Stimulated activated CD8-positive, alpha-beta memory T cell treated with anti-CD3 and anti-CD28 coated beads, Interleukin-15, amount 100 ng/mL, for 1 hour (primary cell): ENCODE results near the gene OR2T4.

Experiments used
- DNase-seq: peaks from one replicate; pipeline ENCODE4 v3.0.0-alpha.2; 2020; ENCODE audit warnings: low read depth

The OR2T4 gene

GRCh38 chr1:248361121-248361715 is at the start of gene OR2T4:
TSS of gene OR2T4 (plus strand) at chr1:248361665. CDS start at chr1:248361665, 0 bp downstream.
- no peak for DNase-seq

DNA sequence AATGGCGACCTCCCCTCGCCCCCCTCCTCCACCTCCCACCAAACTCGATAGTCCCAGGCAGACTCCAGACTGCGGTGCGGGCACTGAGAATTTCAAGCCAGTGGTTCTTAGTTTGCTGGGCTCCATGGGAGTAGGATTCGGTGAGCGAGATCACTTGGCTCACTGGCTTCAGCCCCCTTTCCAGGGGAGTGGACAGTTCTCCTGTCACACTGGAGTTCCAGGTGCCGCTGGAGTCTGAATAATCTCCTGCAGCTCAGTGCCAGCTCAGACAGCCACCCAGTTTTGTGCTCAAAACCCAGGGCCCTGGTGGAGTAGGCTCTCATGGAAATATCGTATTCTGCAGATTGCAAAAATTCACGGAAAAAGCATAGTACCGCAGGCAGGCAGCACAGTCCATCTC is 44.7 kb upstream of the OR2T4 start:
- DNase-seq, result no peak

- no peak for DNase-seq
These were observed 37.0 kb upstream of the OR2T4 start, which contains the start of gene OR2M7 for GRCh38 chr1:248324468-248324867. TSS of gene OR2M7 (minus strand) at chr1:248324568. CDS start at chr1:248324568, 0 bp downstream.

- DNase-seq, result no peak
These were observed 18.0 kb upstream of the OR2T4 start for GRCh38 chr1:248343451-248343850.

DNA sequence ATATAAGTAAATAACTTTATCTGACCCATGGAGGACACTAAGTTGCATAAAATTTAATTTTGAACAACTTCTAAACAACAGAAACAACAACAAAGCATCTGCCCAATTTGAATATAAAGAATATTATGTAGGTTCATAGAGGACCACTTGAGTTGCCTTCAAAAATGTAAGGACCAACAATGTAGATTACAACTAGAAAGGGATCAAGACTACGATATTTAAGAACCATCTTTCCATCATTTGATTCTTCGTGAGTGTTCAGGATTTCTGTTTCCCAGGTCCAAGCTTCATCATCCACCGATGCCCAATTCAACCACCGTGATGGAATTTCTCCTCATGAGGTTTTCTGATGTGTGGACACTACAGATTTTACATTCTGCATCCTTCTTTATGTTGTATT is 13.0 kb upstream of the OR2T4 start, which contains the start of gene OR14C36:
Gene OR14C36 (plus strand): TSS at position 301 of the 400 bp plus-strand sequence. CDS start 0 bp downstream, at position 301.
- no peak for DNase-seq

DNA sequence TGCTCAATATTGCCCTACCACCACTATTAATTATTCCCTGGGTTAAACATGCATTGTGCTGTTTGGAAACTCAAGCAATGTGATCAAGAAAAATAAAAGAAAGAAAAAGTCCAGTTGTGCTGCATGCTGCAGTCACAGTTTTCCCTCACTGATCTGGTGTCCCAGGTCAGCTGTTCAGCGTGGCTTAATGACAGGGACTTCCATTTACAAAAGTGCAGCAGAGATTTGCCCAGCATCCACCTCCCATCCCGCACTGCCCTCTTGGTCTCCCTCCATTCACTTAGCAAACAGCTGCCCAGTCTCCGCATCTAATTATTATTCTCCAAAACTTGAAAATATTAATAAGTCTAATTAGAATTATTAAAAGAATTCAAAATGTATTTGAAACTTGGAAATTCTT is 2.0 kb upstream of the OR2T4 start:
- DNase-seq, result no peak

DNA sequence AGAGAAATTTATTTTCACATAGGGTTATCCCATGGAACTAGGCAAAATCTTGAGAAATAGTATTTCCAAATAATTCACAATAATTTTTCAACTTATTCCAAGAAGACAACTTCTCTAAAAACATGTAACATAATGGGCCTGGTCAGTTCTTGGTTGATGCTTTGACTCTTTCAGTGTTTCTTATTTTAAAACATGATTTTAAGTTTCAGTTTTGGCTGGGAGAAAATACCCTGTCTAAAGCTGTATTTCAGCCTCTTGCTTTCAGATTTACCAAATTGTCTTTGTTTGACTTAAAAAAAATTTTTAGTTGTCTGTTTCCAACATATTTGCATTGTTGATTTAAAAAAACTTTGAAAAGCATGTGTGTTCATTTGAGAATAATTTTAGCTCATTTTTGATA is 5.1 kb downstream of the OR2T4 start:
- no peak for DNase-seq

DNA sequence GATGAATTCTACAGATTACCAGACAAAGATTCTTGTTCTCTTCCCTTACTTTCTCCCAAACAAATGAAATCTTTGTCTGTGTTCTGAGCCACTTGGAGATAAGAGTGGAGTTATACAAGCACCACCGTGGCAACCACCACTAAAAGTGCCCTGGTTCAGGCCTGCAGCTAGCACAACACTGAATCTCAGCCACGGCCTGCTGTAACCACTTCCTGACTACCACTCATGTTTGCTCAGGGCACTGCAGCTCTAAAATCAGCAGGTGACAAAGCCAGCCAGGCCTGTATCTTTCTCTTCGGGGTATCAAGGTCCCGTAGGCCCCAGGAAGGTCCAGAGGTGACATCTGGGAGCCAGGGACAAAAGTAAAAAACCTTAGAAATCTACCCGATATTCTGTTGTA is 10.9 kb downstream of the OR2T4 start:
- DNase-seq, result no peak

DNA sequence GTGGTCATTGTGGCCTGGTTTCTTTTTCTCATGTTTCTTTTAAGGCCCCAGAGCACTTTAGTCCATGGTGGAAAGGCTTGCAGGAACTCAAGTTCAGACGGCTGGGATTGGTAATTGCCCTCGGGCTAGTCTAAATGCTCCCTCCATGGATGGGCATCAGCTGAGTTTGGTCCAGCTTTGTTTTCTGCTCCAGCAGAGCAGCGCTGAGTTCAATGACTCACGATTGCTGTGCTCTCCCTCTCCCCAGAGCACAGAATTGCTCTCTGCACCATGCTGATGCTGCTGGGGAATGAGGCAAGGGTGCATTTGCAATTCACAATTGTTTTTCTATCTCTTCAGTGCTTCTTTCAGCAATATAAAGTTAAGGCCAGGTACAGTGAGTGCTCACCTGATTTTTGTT is 12.3 kb downstream of the OR2T4 start:
- no peak for DNase-seq

DNA sequence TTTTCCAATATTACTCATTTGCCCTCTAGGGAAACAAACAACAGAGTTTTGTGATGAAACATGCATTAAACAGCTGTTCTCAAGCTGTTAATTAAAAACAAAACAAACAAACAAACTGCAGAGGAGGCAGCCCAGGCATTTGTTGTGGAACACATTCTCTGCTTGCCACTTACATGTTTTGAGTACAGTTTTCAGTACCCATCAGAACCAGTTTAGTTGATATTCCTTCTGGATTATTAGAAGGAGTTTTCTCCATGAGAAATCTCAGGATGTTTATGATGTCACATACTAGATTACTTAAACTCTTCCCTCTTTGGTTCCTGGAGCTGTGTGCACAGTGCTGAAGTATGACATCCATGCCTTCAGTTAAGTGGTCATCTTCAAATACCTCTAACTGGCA is 14.0 kb downstream of the OR2T4 start, which contains the start of gene OR2T6:
Gene OR2T6 (plus strand): TSS at position 301 of the 400 bp plus-strand sequence. CDS start 11,863 bp downstream, outside the sequence.
- DNase-seq, result no peak

GRCh38 chr1:248376916-248377315 is 15.5 kb downstream of the OR2T4 start:
- no peak for DNase-seq

- DNase-seq, result no peak
These were observed 19.4 kb downstream of the OR2T4 start for GRCh38 chr1:248380854-248381253.

DNA sequence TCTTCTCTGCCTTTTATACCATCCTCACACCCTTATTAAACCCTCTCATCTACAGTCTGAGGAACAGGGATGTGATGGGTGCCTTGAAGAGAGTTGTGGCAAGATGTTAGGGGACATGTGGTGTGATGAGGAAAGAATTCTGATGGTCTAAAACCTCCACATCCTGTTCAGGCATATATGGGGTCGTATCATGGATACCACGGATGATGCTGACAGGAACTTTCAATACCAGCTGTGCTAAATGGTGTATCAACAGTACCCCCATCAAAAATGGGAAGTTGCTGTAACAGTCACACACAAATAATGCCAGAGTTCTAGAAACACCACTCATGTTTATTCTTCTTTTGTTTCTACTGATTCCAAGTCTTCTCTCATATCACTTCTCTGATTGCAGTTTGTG is 27.0 kb downstream of the OR2T4 start:
- DNase-seq, result no peak

- DNase-seq, result no peak
These were observed 31.6 kb downstream of the OR2T4 start for GRCh38 chr1:248393050-248393449.

GRCh38 chr1:248402748-248403147 is 41.3 kb downstream of the OR2T4 start, which contains the start of gene OR2T1:
TSS of gene OR2T1 (plus strand) at chr1:248403048. CDS start at chr1:248406148, 3,100 bp downstream.
- no peak for DNase-seq

DNA sequence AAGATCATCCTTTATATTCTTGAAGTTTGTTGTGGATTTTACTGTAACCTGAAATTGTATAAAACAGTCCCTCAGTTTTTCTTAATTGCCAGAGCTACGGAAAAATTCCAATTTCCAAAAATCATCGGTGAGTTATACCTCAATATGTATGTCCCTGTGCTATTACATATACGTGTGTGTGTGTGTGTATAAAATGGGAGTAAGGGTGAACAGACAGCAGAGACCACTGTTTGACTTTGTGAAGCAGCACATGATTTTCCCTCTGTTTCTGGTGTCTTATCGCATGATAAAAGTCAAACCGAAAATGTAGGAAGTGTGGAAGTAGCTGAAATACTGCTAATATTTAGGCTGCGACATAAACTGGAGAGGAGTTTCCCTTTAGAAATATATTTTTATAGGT is 42.6 kb downstream of the OR2T4 start:
- DNase-seq, result no peak

DNA sequence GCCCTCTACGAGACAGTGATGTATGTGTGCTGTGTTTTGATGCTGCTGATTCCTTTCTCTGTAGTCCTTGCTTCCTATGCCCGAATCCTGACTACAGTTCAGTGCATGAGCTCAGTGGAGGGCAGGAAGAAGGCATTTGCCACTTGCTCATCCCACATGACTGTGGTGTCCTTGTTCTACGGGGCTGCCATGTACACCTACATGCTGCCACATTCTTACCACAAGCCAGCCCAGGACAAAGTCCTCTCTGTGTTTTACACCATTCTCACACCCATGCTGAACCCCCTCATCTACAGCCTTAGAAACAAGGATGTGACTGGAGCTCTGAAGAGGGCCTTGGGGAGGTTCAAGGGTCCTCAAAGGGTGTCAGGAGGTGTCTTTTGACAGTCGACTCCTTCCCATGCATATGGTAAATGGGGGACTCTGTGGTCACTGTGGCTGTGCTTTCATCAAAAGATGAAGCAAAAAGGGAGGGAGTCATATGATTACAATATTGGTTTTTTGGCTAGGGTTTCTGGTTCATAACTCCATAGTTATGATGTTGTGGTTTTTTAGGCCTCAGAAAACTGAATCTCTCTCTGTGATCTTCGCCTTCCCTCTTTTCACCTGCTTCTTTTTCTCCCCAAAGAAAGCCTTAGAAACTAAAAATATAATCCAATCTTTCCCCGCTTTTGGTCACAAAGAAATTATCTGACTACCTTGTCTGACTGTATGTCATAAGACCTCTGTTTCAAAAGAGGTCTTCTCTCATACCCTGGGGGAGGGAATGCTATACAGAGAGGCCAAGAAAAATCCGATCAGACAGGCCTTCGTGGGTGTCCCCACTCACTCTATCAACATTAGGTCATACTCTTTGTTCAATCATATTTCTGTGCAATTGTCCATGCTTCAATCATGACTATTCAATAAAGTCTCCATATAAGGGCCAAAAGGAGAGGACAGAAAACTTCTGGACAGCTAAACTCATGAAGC is 45.5 kb downstream of the OR2T4 start:
- DNase-seq, result no peak
